Prostate gland (tissue), 2 donors: ENCODE data around the gene EXTL1. TPM values are rescaled to one million over a fixed set of nuclear protein-coding genes. Genes with fewer than 3 reads are reported as not detected.
"Not testable (repeated sequence)": the region's sequence is repeated elsewhere in the genome, so short reads cannot be mapped to it uniquely, and the experiment has no call there.

Source experiments
- DNase-seq: peaks from one replicate; pipeline ENCODE4 v3.0.0-alpha.2; 2019; ENCODE audit warnings: low spot score
- H3K27ac ChIP-seq, 2 donors: fragments of 200-600 bp; sonication (generic); 2 replicates each; pipeline ENCODE4 v1.5.1; 2017 to 2019
- H3K27me3 ChIP-seq: fragments of 200-600 bp; sonication (generic); replicated peaks from 2 replicates; pipeline ENCODE4 v1.5.1; 2019; ENCODE audit not compliant: insufficient read depth
- H3K36me3 ChIP-seq, 2 donors: fragments of 200-600 bp; sonication (generic); 1 replicate in 1 of 2; 2 replicates in 1 of 2; pipeline versions ENCODE4 v1.5.1 to v1.8.1; 2017 to 2019
- H3K4me1 ChIP-seq: fragments of 200-600 bp; sonication (generic); replicated peaks from 2 replicates; pipeline ENCODE4 v1.5.1; 2019
- H3K4me3 ChIP-seq, 2 donors: fragments of 200-600 bp; sonication (generic); 2 replicates each; pipeline ENCODE4 v1.5.1; 2017 to 2019
- H3K9me3 ChIP-seq: fragments of 200-600 bp; sonication (generic); 2 replicates; pipeline ENCODE4 v1.5.1; 2017
- CTCF ChIP-seq, 4 experiments: fragments of 200-600 bp in 2 of 4; fragments of 450-650 bp in 2 of 4; sonication (generic) in 2 of 4; IDR thresholded peaks; 1 replicate in 3 of 4; 2 replicates in 1 of 4; pipeline ENCODE4 v1.5.1; 2016 to 2019; ENCODE audit warnings: antibody characterized with exemption in 4 of 4, mild to moderate bottlenecking in 2 of 4, moderate library complexity in 2 of 4
- POLR2A ChIP-seq: fragments of 450-650 bp; IDR thresholded peaks from one replicate; pipeline ENCODE4 v1.6.1; 2016; ENCODE audit warnings: antibody characterized with exemption, mild to moderate bottlenecking
- POLR2AphosphoS5 ChIP-seq: sonication (generic); formaldehyde crosslinking; IDR thresholded peaks from one replicate; pipeline ENCODE4 v1.6.1; 2017; ENCODE audit warnings: antibody characterized with exemption
- WGBS: methylation state at CpG from one replicate; pipeline ENCODE4 v1.1.5; 2018; 5-methylcytosine and 5-hydroxymethylcytosine counted together
- intact Hi-C: fragments of 100-400 bp; cut with DNase I; formaldehyde crosslinking; loops from one replicate; pipeline ENCODE4 v1.14.2; 2022
- total RNA-seq, 2 donors: library from RNA; depleted of rRNA; stranded (reverse); fragments of >200 nt; gene quantifications; one replicate each; pipeline ENCODE4 v1.1.0, GENCODE V29; 2016

EXTL1 gene
- total RNA-seq, 2 donors from 2014 or later = 3.2 TPM; not detected in 1

GRCh38 chr1:25978403-25978802 lies 43.2 kb upstream of the EXTL1 start:
- Histone ChIP-seq H3K27me3 (no peaks in the 10 kb centered on the region), H3K4me1 (no peaks in the 10 kb centered on the region), H3K9me3 (no peaks in the 10 kb centered on the region), H3K4me3 (no peak overlapping the region), H3K27ac (no peak overlapping the region), H3K36me3 (peaks cover 0 to 3% of the 10 kb centered on the region in 2 donors)
- intact Hi-C loops = no loop called here
- 90% methylated on average over 2 of the region's 2 CpGs for WGBS
- TF ChIP-seq CTCF (IDR thresholded peaks at IDR 0.05) (no peak), POLR2AphosphoS5 (no peak), POLR2A (no peak)
- DNase-seq = no peak

- no peak for DNase-seq
- WGBS = 92% methylated on average over 7 of the region's 7 CpGs
- Histone ChIP-seq H3K9me3 (no peaks in the 10 kb centered on the region), H3K27me3 (no peaks in the 10 kb centered on the region), H3K36me3 (peaks cover 0 to 3% of the 10 kb centered on the region in 2 donors), H3K4me3 (no peak overlapping the region), H3K27ac (no peak overlapping the region), H3K4me1 (no peaks in the 10 kb centered on the region)
- intact Hi-C loops = no loop called here
- TF ChIP-seq POLR2A (no peak), POLR2AphosphoS5 (no peak), CTCF (IDR thresholded peaks at IDR 0.05) (no peak)
Observed at GRCh38 chr1:25979210-25979609, 42.4 kb upstream of the EXTL1 start.

- no peaks in the 10 kb centered on the region for H3K9me3 ChIP-seq
- intact Hi-C loops = no loop called here
- H3K4me3 ChIP-seq = no peak overlapping the region
- H3K27ac ChIP-seq = no peak overlapping the region
- H3K4me1 ChIP-seq = no peaks in the 10 kb centered on the region
- no peak for DNase-seq
- no peaks in the 10 kb centered on the region for H3K27me3 ChIP-seq
- peaks cover 0 to 3% of the 10 kb centered on the region in 2 donors for H3K36me3 ChIP-seq
- WGBS = 93% methylated on average over 1 of the region's 1 CpG
- no peak for TF ChIP-seq POLR2A
- TF ChIP-seq POLR2AphosphoS5 = no peak
- no peak for TF ChIP-seq CTCF (IDR thresholded peaks at IDR 0.05)
Observed at GRCh38 chr1:25985171-25985570, 36.4 kb upstream of the EXTL1 start.

GRCh38 chr1:25985670-25986069 lies 35.9 kb upstream of the EXTL1 start:
- Histone ChIP-seq H3K4me1 (no peaks in the 10 kb centered on the region), H3K36me3 (peaks cover 0 to 3% of the 10 kb centered on the region in 2 donors)
- TF ChIP-seq CTCF (IDR thresholded peaks at IDR 0.05) = no peak
- TF ChIP-seq POLR2A = no peak
- TF ChIP-seq POLR2AphosphoS5 = no peak

GRCh38 chr1:25986773-25987172 lies 34.8 kb upstream of the EXTL1 start:
- 97% methylated on average over 10 of the region's 10 CpGs for WGBS
- H3K9me3 ChIP-seq, H3K4me3 ChIP-seq, H3K4me1 ChIP-seq, H3K27me3 ChIP-seq, DNase-seq, H3K36me3 ChIP-seq, intact Hi-C loops, H3K27ac ChIP-seq: not testable (repeated sequence)

More at GRCh38 chr1:25985670-25986069, 35.9 kb upstream of the EXTL1 start:
- DNase-seq = no peak
- H3K9me3 ChIP-seq = no peaks in the 10 kb centered on the region
- intact Hi-C loops = no loop called here
- no peaks in the 10 kb centered on the region for H3K27me3 ChIP-seq
- H3K27ac ChIP-seq = no peak overlapping the region
- no peak overlapping the region for H3K4me3 ChIP-seq
- WGBS = 96% methylated on average over 3 of the region's 3 CpGs
